Renal pelvis (tissue), 12 donors: ENCODE measurements around the gene NUCKS1. TPM values are rescaled to one million over a fixed set of nuclear protein-coding genes. Genes with fewer than 3 reads are reported as not detected.

Source experiments
- DNase-seq: peaks from one replicate; pipeline ENCODE4 v3.0.0-alpha.2; 2013
- long read RNA-seq, 16 experiments: transcript quantifications; one replicate each; lab custom pipeline, GENCODE V29; 2026
- polyA plus RNA-seq, 3 donors: library from polyadenylated mRNA; unstranded; fragments of 120-200 nt; gene quantifications; one replicate each; pipeline ENCODE4 v1.2.1, GENCODE V29; 2013; ENCODE audit not compliant: insufficient read length in 3 of 3

The NUCKS1 gene, protein sequence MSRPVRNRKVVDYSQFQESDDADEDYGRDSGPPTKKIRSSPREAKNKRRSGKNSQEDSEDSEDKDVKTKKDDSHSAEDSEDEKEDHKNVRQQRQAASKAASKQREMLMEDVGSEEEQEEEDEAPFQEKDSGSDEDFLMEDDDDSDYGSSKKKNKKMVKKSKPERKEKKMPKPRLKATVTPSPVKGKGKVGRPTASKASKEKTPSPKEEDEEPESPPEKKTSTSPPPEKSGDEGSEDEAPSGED
- polyA plus RNA-seq, result 100 to 1,000 TPM; 368 to 423 (median 399) TPM
- long read RNA-seq, donor 1, full-length matches to known transcripts, result 39 of 191 reads
- long read RNA-seq, donor 1, partial matches to known transcripts, result 146 of 191 reads
- long read RNA-seq, donor 1, other reads (novel, unspliced or antisense), result 6 of 191 reads
- long read RNA-seq, donor 2, full-length matches to known transcripts, result 39 of 540 reads
- long read RNA-seq, donor 2, partial matches to known transcripts, result 501 of 540 reads
- long read RNA-seq, donor 2, other reads (novel, unspliced or antisense), result 0 of 540 reads
- long read RNA-seq, donor 3, full-length matches to known transcripts, result 35 of 164 reads
- long read RNA-seq, donor 3, partial matches to known transcripts, result 129 of 164 reads
- long read RNA-seq, donor 3, other reads (novel, unspliced or antisense), result 0 of 164 reads
- long read RNA-seq, donor 4, full-length matches to known transcripts, result 42 of 127 reads
- long read RNA-seq, donor 4, partial matches to known transcripts, result 85 of 127 reads
- long read RNA-seq, donor 4, other reads (novel, unspliced or antisense), result 0 of 127 reads
- long read RNA-seq, donor 5, full-length matches to known transcripts, result 23 of 102 reads
- long read RNA-seq, donor 5, partial matches to known transcripts, result 79 of 102 reads
- long read RNA-seq, donor 5, other reads (novel, unspliced or antisense), result 0 of 102 reads
- long read RNA-seq, donor 6, full-length matches to known transcripts, result 63 of 179 reads
- long read RNA-seq, donor 6, partial matches to known transcripts, result 104 of 179 reads
- long read RNA-seq, donor 6, other reads (novel, unspliced or antisense), result 12 of 179 reads
- long read RNA-seq, donor 7, full-length matches to known transcripts, result 39 of 293 reads
- long read RNA-seq, donor 7, partial matches to known transcripts, result 233 of 293 reads
- long read RNA-seq, donor 7, other reads (novel, unspliced or antisense), result 21 of 293 reads
- long read RNA-seq, donor 8, full-length matches to known transcripts, result 27 of 96 reads
- long read RNA-seq, donor 8, partial matches to known transcripts, result 69 of 96 reads
- long read RNA-seq, donor 8, other reads (novel, unspliced or antisense), result 0 of 96 reads
- long read RNA-seq, donor 9, full-length matches to known transcripts, result 58 of 258 reads
- long read RNA-seq, donor 9, partial matches to known transcripts, result 182 of 258 reads
- long read RNA-seq, donor 9, other reads (novel, unspliced or antisense), result 18 of 258 reads
- long read RNA-seq, donor 10, full-length matches to known transcripts, result 41 of 211 reads
- long read RNA-seq, donor 10, partial matches to known transcripts, result 170 of 211 reads
- long read RNA-seq, donor 10, other reads (novel, unspliced or antisense), result 0 of 211 reads
- long read RNA-seq, donor 11, full-length matches to known transcripts, result 22 of 150 reads
- long read RNA-seq, donor 11, partial matches to known transcripts, result 128 of 150 reads
- long read RNA-seq, donor 11, other reads (novel, unspliced or antisense), result 0 of 150 reads
- long read RNA-seq, donor 12, full-length matches to known transcripts, result 73 of 260 reads
- long read RNA-seq, donor 12, partial matches to known transcripts, result 168 of 260 reads
- long read RNA-seq, donor 12, other reads (novel, unspliced or antisense), result 19 of 260 reads
- long read RNA-seq, donor 13, full-length matches to known transcripts, result 37 of 199 reads
- long read RNA-seq, donor 13, partial matches to known transcripts, result 152 of 199 reads
- long read RNA-seq, donor 13, other reads (novel, unspliced or antisense), result 10 of 199 reads
- long read RNA-seq, donor 14, result 0 reads
- long read RNA-seq, donor 15, full-length matches to known transcripts, result 43 of 176 reads
- long read RNA-seq, donor 15, partial matches to known transcripts, result 133 of 176 reads
- long read RNA-seq, donor 15, other reads (novel, unspliced or antisense), result 0 of 176 reads
- long read RNA-seq, donor 16, full-length matches to known transcripts, result 55 of 253 reads
- long read RNA-seq, donor 16, partial matches to known transcripts, result 186 of 253 reads
- long read RNA-seq, donor 16, other reads (novel, unspliced or antisense), result 12 of 253 reads

DNA sequence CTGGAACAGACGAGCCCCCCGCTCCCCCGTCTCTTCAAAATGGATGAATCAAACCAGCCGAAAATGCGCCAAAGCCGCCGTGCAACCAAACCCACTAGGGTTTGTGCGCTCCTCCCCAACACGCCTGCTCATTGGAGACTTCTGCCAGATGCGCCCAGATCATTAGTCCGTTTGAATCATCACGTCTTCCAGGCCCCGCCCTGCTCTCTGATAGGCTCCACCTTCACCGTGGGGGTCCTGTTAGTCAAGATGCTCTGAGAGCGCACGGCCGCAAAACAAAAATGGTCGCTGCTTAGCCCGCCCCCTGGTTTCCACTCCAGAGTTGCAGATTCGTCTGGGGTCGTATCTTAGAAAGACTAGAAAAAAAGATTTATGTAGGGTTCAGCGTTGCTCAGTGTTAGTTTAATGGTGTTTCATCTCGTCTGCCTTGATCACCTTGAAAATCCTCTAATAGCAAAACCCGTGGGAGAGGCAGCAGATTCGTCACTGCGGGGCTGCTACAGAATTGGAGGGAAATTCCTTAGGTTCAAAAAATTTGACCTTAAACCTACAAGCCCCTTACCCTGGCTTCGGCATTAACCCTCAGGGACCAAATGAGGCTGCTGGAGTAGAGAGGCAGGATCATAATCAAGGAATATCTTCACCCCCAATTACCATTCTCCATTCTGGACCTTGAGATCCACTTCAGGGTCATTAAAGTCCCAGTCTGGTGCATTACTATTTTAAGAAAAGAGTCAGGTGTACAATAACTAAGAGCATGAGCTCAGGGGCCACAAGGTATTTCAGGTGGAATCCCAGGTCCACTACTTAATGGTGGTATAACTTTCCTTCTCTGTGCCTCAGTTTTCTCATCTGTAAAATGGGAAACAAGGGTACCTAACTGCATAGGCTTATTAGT lies at the start of gene NUCKS1:
NUCKS1 (minus strand) TSS at position 45 of the 898 bp plus-strand sequence. CDS start 209 bp downstream, outside the sequence.
- peak; percentile 98 for DNase-seq

- DNase-seq, result no peak
Measured at GRCh38 chr1:205798577-205798976, 48.6 kb upstream of the NUCKS1 start.

- DNase-seq, result no peak
Measured at GRCh38 chr1:205797168-205797567, 47.2 kb upstream of the NUCKS1 start.

- no peak for DNase-seq
Measured at GRCh38 chr1:205794011-205794730, 44.2 kb upstream of the NUCKS1 start.

DNA sequence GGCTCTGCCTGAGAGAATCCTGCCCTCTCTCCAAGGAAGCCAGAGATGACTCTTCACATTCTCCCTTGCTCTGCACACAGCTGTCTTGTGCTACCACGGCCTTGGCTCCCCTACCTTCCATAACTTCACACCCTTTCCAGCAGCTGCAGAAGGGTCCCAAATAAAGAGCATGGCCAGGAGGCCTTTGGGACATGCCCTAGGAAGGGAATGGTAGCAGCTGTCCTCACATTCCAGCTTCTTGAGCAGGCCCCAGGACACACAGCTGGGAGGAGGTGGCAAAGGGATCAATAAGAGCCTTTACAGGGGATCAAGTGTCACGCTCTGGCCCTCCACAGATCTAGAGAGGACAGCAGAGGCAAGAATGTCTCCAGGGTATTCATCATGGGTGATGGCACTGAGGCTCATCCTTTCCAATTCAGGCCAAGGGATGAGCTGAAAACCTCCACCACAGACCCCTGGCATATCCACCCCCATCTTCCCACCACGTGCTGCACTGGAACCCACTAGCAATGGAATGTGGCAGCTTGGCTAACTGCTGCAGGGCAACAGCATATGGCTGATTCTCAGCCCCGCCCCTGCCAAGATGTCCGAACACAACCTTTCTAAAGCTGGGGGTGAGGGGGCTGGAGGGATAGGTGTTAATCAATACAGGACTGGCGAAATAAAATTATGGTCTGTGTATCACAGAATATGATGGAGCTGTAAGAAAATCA lies 43.1 kb upstream of the NUCKS1 start:
- no peak for DNase-seq

- no peak for DNase-seq
Measured at GRCh38 chr1:205792481-205792881, 42.5 kb upstream of the NUCKS1 start.

DNA sequence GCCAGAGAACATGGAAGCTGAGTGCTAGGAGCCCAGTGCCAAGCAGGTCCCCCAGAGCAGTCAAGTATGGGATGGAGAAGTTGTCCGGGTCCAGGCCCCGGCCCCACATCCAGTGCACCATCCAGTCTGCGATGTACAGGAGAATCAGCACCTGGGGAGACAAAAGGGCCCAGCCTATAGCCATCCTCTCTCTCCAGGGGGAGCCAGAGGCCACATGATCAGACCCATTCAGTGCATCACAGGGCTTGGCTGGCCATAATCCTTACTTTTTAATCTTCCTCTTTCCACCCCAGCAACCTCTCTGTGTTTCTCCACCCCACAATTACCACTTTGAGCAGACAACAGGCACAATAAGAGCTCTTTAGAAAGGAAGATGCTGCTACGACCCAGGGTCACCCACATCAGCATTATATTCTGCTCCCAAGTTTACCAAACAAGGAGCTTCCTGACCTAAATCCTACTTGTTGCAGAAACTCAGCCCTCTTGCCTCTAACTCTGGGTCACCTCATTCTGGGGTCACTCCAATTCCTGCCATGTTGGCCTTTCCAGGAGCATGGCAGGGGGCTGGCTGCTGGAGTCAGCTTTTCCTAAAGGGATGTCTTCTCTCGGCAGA lies 41.7 kb upstream of the NUCKS1 start:
- DNase-seq, result no peak

- DNase-seq, result no peak
Measured at GRCh38 chr1:205787287-205787916, 37.4 kb upstream of the NUCKS1 start.

DNA sequence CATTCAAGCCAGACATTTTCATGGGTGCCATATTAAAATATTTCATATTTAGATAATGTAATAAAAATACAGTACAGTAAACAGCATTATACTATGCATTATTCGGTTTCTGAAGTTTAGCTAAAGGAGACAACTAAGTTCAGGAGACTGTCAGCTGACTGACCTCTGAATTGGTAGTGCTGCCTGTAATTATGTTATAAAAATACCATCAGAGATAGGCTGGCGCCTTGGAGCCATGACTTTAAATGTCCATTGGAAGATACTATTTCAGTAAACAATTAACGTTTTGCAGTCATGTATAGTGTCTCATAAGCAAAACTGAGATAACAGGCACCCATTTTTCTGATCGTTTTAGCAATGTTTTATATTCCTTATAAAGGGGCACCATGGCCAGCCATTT lies 36.6 kb upstream of the NUCKS1 start:
- no peak for DNase-seq

DNA sequence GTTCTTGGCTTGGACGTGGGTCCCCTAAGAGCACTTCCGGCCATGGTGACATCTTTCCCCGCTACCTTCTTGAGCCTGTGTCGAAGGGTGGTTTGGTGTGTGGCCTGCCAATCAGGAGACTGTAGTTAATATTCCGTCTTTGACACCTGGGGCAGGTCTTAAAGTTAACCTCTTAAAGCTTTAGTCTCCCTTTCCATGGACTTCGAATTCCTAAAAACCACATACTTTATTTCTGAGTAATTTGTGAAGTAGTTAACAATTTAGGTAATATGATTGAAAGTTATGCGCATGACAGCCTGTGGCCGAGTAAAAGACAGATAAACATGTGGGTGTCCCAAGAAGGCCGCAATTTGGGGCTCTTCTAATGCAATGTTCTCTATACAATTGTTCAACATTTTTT lies 35.5 kb upstream of the NUCKS1 start:
- DNase-seq, result no peak

- no peak for DNase-seq
Measured at GRCh38 chr1:205783904-205784303, 33.9 kb upstream of the NUCKS1 start.

DNA sequence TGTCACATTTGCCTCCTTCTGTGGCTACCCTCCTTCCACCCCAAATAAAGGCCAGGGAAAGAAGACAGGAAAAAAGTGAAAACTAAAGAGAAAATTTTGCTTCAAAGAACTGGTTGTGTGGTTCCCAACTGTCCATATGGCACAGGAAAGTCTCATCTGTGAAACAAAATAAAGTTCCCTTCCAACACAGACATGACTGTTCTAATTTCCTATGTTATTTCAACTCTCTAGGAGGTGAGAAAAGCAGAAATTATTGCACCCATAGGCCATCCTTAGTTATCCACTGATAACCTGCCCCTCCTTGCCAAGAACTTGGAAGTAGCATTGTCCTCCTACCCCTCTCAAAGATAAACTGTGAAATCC lies 33.4 kb upstream of the NUCKS1 start:
- DNase-seq, result no peak

DNA sequence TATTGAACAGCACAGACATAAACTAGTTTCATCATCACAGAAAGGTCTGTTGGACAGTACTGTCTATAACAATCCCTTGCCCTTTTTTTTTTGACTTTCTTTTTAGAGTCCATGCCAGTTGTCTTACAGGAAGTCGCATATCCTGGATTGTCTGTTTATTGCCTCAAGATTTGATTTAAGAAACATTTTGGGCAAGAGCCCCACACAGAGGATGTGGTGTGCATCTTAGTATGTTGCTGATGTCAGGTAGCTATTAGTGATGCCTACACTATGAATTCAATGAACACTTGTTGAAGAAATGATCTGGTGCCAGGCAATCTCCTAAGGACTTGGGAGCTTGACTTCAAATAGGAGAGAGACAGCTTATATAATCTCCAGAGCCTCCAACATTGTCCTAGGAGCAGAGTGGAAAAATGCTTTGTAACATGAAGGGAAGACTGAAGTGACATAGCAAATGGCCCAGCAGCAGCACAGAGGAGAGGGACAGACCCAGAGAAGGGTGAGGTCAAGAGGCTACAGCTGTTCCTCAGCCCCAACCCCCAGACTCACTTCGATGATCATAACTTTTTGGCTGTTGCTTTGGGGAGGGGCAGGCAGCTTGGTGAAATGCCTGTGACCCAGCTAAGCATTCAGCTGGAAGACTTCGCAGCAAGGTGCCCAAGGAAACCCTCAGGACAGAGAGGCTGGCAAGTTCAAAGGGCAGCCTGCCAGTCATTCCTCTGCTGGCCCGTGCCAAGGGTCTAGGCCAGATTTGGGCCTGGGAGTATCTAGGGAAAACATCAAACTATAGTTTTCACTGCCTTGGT lies 32.8 kb upstream of the NUCKS1 start:
- DNase-seq, result no peak

DNA sequence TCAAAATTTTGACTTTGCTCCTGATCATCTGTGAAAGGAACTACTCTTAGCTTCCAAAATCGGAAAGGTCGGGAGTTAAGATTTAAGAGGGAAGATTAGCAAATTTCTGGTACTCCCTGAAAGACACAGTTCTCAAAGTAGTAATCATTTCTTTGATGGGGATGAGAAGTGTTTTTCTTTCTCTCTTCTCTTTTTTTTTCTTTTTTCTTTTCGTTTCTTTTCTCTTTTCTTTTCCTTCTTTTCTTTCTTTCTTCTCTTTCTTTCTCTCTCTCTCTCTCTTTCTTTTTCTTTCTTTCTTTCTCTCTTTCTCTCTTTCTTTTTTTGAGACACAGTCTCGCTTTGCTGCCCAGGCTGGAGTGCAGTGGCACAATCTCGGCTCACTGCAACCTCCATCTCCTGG lies 30.4 kb upstream of the NUCKS1 start:
- no peak for DNase-seq

GRCh38 chr1:205777994-205778393 lies 28.0 kb upstream of the NUCKS1 start:
- no peak for DNase-seq

GRCh38 chr1:205775717-205776056 lies 25.7 kb upstream of the NUCKS1 start:
- no peak for DNase-seq
